GM23338 (cell line): ENCODE results near the gene HNRNPF. TPM values are rescaled to one million over a fixed set of nuclear protein-coding genes. Genes with fewer than 3 reads are reported as not detected.

Experiments
- ATAC-seq: fragments of 200-7000 bp; cut with Tn5 transposase; 3 replicates; pipeline ENCODE4 v1.9.1; 2020
- DNase-seq: peaks from one replicate; pipeline ENCODE4 v3.0.0-alpha.2; 2015; ENCODE audit warnings: low spot score
- H2AFZ ChIP-seq: fragments of 200-600 bp; sonication (generic); 2 replicates; pipeline ENCODE4 v1.8.0; 2016; ENCODE audit warnings: antibody characterized with exemption, mild to moderate bottlenecking, moderate library complexity
- H3F3A ChIP-seq: fragments of 200-600 bp; sonication (generic); replicated peaks from 2 replicates; pipeline ENCODE4 v1.8.0; 2017; ENCODE audit warnings: antibody characterized with exemption, mixed run types, low read depth
- H3K27ac ChIP-seq: fragments of 200-600 bp; sonication (generic); 2 replicates; pipeline ENCODE4 v1.6.1; 2016; ENCODE audit warnings: low read depth
- H3K27me3 ChIP-seq: fragments of 200-600 bp; sonication (generic); 2 replicates; pipeline ENCODE4 v1.8.0; 2016; ENCODE audit warnings: mild to moderate bottlenecking, mixed run types, moderate library complexity; ENCODE audit not compliant: insufficient read depth
- H3K36me3 ChIP-seq: fragments of 200-600 bp; sonication (generic); 2 replicates; pipeline ENCODE4 v1.8.0; 2016; ENCODE audit warnings: mild to moderate bottlenecking; ENCODE audit not compliant: insufficient read depth
- H3K4me1 ChIP-seq: fragments of 200-600 bp; sonication (generic); 2 replicates; pipeline ENCODE4 v1.8.0; 2016; ENCODE audit warnings: mild to moderate bottlenecking, moderate library complexity; ENCODE audit not compliant: insufficient read depth
- H3K4me2 ChIP-seq: fragments of 200-600 bp; sonication (generic); 2 replicates; pipeline ENCODE4 v1.7.1; 2017; ENCODE audit warnings: mixed run types
- H3K4me3 ChIP-seq: fragments of 200-600 bp; sonication (generic); 2 replicates; pipeline ENCODE4 v1.6.1; 2016; ENCODE audit warnings: mixed run types
- H3K79me2 ChIP-seq: fragments of 200-600 bp; sonication (generic); replicated peaks from 2 replicates; pipeline ENCODE4 v1.8.0; 2017; ENCODE audit warnings: mild to moderate bottlenecking; ENCODE audit not compliant: insufficient read depth
- H3K9me2 ChIP-seq: fragments of 200-600 bp; sonication (generic); 2 replicates; pipeline ENCODE4 v1.8.0; 2017; ENCODE audit not compliant: insufficient read depth
- H4K20me1 ChIP-seq: fragments of 200-600 bp; sonication (generic); replicated peaks from 2 replicates; pipeline ENCODE4 v1.8.0; 2017; ENCODE audit warnings: mild to moderate bottlenecking; ENCODE audit not compliant: insufficient read depth
- H3K27ac Mint-ChIP-seq: 2 replicates; pipeline ENCODE4 v1.8.0; 2020; ENCODE audit warnings: inconsistent platforms, mild to moderate bottlenecking, moderate library complexity, mixed read lengths
- H3K27me3 Mint-ChIP-seq: 3 replicates; pipeline ENCODE4 v1.8.0; 2022; ENCODE audit warnings: low read depth, mild to moderate bottlenecking, moderate library complexity, mixed read lengths, inconsistent platforms; ENCODE audit not compliant: insufficient read depth, poor library complexity
- H3K36me3 Mint-ChIP-seq: 3 replicates; pipeline ENCODE4 v1.8.0; 2021; ENCODE audit warnings: low read depth, mild to moderate bottlenecking, inconsistent platforms, moderate library complexity, mixed read lengths
- H3K4me1 Mint-ChIP-seq: 3 replicates; pipeline ENCODE4 v1.8.0; 2020; ENCODE audit warnings: mild to moderate bottlenecking, inconsistent platforms, mixed read lengths
- H3K4me3 Mint-ChIP-seq: 3 replicates; pipeline ENCODE4 v1.8.0; 2021; ENCODE audit warnings: moderate library complexity, mild to moderate bottlenecking, inconsistent platforms, mixed read lengths
- H3K9me3 Mint-ChIP-seq: 3 replicates; pipeline ENCODE4 v1.8.0; 2020; ENCODE audit warnings: moderate library complexity, mild to moderate bottlenecking, inconsistent platforms, mixed read lengths
- CREB1 ChIP-seq: fragments of 250-450 bp; sonication (Bioruptor Pico); IDR thresholded peaks from 2 replicates; pipeline ENCODE4 v1.5.0; 2020; ENCODE audit warnings: low read depth, mild to moderate bottlenecking, moderate library complexity
- EZH2 ChIP-seq: fragments of 200-600 bp; sonication (generic); IDR thresholded peaks from one replicate; pipeline ENCODE4 v1.8.0; 2017; ENCODE audit warnings: antibody characterized with exemption, mild to moderate bottlenecking, low read depth; ENCODE audit not compliant: unreplicated experiment
- EZH2phosphoT487 ChIP-seq: fragments of 200-600 bp; sonication (generic); IDR thresholded peaks from one replicate; pipeline ENCODE4 v1.8.1; 2018; ENCODE audit warnings: antibody characterized with exemption; ENCODE audit not compliant: unreplicated experiment
- JUNB ChIP-seq: IDR thresholded peaks from one replicate; pipeline ENCODE4 v1.6.1; 2016; ENCODE audit warnings: antibody characterized with exemption; ENCODE audit not compliant: unreplicated experiment
- NANOG ChIP-seq: IDR thresholded peaks from 2 replicates; pipeline ENCODE4 v1.6.1; 2016; ENCODE audit warnings: antibody characterized with exemption, borderline replicate concordance
- POLR2AphosphoS5 ChIP-seq: IDR thresholded peaks from 2 replicates; pipeline ENCODE4 v1.6.1; 2016; ENCODE audit warnings: antibody characterized with exemption, low read depth
- STAT1 ChIP-seq: IDR thresholded peaks from one replicate; pipeline ENCODE4 v1.6.1; 2016; ENCODE audit warnings: antibody characterized with exemption; ENCODE audit not compliant: unreplicated experiment
- ZNF114 ChIP-seq: fragments of 250-450 bp; sonication (Bioruptor Pico); IDR thresholded peaks from 2 replicates; pipeline ENCODE4 v1.5.0; 2020; ENCODE audit warnings: mild to moderate bottlenecking, moderate library complexity
- polyA plus RNA-seq: library from polyadenylated mRNA; unstranded; fragments of >200 nt; fragmentation: Nextera tagmentation; extraction: Ambion mirVana; gene quantifications from 2 replicates; pipeline ENCODE4 v1.2.1, GENCODE V29; 2016
- total RNA-seq: library from RNA; depleted of rRNA; stranded (reverse); fragments of >200 nt; shearing (Covaris generic); gene quantifications from 2 replicates; pipeline ENCODE4 v1.2.3, GENCODE V29; 2014
- TF ChIP-seq, protein P1 (sequence below): IDR thresholded peaks from 2 replicates; pipeline ENCODE4 v1.6.1; 2016; ENCODE audit warnings: antibody characterized with exemption
- TF ChIP-seq, protein P2 (sequence below): IDR thresholded peaks from one replicate; pipeline ENCODE4 v1.6.1; 2018; ENCODE audit warnings: antibody characterized with exemption; ENCODE audit not compliant: unreplicated experiment
- TF ChIP-seq, protein P3 (sequence below): fragments of 250-450 bp; sonication (Bioruptor Pico); IDR thresholded peaks from 2 replicates; pipeline ENCODE4 v1.5.0; 2020; ENCODE audit warnings: mild to moderate bottlenecking, moderate library complexity

The HNRNPF gene
- total and polyA plus RNA-seq, 2 experiments from 2014 or later, result 210 to 378 TPM

DNA sequence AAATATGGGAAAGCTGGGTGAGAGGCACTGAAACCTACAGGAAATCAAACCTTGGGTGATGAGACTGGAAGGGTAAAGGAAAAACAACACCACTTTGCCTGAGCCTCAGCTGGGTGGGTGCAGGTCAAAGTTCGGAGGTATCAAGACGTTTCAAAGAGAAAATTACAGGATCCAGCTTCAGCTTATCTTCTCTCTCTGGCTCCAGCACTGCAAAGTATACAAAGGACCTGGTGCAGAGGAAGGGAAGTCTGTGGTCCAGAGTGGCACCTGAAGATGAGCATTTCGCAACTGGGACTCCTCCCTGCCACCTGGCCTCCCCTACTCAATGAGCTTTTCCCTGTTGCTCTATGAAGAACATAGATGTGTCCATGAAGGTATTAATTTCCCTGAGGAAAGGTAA is 44.0 kb downstream of the HNRNPF start:
- Mint-ChIP-seq H3K4me1 (peaks cover 9% of the 10 kb centered on the region), H3K9me3 (no peaks in the 10 kb centered on the region; the same call in 1 of the 3 replicates), H3K27ac (no peak overlapping the region), H3K4me3 (no peak overlapping the region), H3K36me3 (no peaks in the 10 kb centered on the region), H3K27me3 (peaks cover 22% of the 10 kb centered on the region)
- Histone ChIP-seq H3K36me3 (no peaks in the 10 kb centered on the region), H3K4me1 (no peaks in the 10 kb centered on the region), H3K4me3 (no peak overlapping the region), H3K4me2 (no peak overlapping the region), H3F3A (no peaks in the 10 kb centered on the region), H3K27ac (no peak overlapping the region), H2AFZ (no peak overlapping the region), H3K27me3 (no peaks in the 10 kb centered on the region), H4K20me1 (no peaks in the 10 kb centered on the region), H3K79me2 (no peaks in the 10 kb centered on the region), H3K9me2 (no peaks in the 10 kb centered on the region)
- no peak for TF ChIP-seq STAT1
- ATAC-seq (no peak), DNase-seq (no peak)

DNA sequence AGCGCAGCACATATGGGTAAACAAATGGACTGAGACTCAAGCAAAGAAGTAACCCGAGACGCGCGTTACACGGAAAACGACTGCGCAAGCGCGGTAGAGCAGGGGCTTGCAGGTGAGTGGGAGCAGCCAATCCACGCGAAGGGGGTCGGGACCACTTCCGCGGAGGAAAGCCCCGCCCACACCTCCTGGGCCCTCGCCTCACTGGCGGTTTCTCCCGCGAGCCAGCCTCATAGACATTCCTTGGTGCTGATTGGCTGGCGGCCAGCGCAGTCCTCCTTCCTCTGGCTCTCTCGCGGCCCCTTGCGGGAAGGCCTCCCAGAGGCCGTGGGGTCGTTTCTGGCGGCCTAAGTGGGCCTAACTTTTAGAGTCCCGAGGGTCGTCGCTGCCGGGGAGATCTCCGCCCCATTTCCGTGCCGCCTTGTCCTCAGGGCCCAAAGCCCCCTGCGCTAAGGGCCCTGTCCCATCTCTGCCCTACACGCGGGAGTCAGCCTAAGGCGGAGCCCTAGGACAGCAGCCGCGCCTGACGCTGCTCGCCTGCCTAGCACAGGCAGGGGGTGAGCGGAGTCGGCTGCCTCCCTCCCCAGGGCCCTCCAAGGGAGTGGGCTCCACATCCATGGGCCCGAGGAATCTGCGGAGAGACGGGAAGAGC is 46.7 kb downstream of the HNRNPF start:
- ATAC-seq (peak; percentile 95), DNase-seq (peak; percentile 97)
- Histone ChIP-seq H2AFZ (peak overlapping the region; percentile 90), H3F3A (no peaks in the 10 kb centered on the region), H3K27ac (no peak overlapping the region), H3K4me1 (no peaks in the 10 kb centered on the region), H3K4me3 (peak overlapping the region; percentile 73), H3K9me2 (no peaks in the 10 kb centered on the region), H3K27me3 (no peaks in the 10 kb centered on the region), H3K36me3 (no peaks in the 10 kb centered on the region), H4K20me1 (no peaks in the 10 kb centered on the region), H3K79me2 (no peaks in the 10 kb centered on the region), H3K4me2 (peak overlapping the region; percentile 85)
- peaks cover 21% of the 10 kb centered on the region for H3K27me3 Mint-ChIP-seq
- H3K9me3 Mint-ChIP-seq, result no peaks in the 10 kb centered on the region; the same call in 1 of the 3 replicates
- peak overlapping the region; percentile 87 for H3K4me3 Mint-ChIP-seq
- H3K36me3 Mint-ChIP-seq, result no peaks in the 10 kb centered on the region
- H3K4me1 Mint-ChIP-seq, result peaks cover 9% of the 10 kb centered on the region
- H3K27ac Mint-ChIP-seq, result peak overlapping the region; percentile 93
- TF ChIP-seq POLR2AphosphoS5 (peak; percentile 84), ZNF114 (CRISPR knock-in tag) (no peak), NANOG (no peak), EZH2phosphoT487 (no peak), EZH2 (no peak), CREB1 (CRISPR knock-in tag) (no peak), STAT1 (no peak), JUNB (no peak)
- TF ChIP-seq, protein P1, sequence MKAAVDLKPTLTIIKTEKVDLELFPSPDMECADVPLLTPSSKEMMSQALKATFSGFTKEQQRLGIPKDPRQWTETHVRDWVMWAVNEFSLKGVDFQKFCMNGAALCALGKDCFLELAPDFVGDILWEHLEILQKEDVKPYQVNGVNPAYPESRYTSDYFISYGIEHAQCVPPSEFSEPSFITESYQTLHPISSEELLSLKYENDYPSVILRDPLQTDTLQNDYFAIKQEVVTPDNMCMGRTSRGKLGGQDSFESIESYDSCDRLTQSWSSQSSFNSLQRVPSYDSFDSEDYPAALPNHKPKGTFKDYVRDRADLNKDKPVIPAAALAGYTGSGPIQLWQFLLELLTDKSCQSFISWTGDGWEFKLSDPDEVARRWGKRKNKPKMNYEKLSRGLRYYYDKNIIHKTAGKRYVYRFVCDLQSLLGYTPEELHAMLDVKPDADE, result no peak
- TF ChIP-seq, protein P2, sequence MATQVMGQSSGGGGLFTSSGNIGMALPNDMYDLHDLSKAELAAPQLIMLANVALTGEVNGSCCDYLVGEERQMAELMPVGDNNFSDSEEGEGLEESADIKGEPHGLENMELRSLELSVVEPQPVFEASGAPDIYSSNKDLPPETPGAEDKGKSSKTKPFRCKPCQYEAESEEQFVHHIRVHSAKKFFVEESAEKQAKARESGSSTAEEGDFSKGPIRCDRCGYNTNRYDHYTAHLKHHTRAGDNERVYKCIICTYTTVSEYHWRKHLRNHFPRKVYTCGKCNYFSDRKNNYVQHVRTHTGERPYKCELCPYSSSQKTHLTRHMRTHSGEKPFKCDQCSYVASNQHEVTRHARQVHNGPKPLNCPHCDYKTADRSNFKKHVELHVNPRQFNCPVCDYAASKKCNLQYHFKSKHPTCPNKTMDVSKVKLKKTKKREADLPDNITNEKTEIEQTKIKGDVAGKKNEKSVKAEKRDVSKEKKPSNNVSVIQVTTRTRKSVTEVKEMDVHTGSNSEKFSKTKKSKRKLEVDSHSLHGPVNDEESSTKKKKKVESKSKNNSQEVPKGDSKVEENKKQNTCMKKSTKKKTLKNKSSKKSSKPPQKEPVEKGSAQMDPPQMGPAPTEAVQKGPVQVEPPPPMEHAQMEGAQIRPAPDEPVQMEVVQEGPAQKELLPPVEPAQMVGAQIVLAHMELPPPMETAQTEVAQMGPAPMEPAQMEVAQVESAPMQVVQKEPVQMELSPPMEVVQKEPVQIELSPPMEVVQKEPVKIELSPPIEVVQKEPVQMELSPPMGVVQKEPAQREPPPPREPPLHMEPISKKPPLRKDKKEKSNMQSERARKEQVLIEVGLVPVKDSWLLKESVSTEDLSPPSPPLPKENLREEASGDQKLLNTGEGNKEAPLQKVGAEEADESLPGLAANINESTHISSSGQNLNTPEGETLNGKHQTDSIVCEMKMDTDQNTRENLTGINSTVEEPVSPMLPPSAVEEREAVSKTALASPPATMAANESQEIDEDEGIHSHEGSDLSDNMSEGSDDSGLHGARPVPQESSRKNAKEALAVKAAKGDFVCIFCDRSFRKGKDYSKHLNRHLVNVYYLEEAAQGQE, result no peak
- TF ChIP-seq, protein P3, sequence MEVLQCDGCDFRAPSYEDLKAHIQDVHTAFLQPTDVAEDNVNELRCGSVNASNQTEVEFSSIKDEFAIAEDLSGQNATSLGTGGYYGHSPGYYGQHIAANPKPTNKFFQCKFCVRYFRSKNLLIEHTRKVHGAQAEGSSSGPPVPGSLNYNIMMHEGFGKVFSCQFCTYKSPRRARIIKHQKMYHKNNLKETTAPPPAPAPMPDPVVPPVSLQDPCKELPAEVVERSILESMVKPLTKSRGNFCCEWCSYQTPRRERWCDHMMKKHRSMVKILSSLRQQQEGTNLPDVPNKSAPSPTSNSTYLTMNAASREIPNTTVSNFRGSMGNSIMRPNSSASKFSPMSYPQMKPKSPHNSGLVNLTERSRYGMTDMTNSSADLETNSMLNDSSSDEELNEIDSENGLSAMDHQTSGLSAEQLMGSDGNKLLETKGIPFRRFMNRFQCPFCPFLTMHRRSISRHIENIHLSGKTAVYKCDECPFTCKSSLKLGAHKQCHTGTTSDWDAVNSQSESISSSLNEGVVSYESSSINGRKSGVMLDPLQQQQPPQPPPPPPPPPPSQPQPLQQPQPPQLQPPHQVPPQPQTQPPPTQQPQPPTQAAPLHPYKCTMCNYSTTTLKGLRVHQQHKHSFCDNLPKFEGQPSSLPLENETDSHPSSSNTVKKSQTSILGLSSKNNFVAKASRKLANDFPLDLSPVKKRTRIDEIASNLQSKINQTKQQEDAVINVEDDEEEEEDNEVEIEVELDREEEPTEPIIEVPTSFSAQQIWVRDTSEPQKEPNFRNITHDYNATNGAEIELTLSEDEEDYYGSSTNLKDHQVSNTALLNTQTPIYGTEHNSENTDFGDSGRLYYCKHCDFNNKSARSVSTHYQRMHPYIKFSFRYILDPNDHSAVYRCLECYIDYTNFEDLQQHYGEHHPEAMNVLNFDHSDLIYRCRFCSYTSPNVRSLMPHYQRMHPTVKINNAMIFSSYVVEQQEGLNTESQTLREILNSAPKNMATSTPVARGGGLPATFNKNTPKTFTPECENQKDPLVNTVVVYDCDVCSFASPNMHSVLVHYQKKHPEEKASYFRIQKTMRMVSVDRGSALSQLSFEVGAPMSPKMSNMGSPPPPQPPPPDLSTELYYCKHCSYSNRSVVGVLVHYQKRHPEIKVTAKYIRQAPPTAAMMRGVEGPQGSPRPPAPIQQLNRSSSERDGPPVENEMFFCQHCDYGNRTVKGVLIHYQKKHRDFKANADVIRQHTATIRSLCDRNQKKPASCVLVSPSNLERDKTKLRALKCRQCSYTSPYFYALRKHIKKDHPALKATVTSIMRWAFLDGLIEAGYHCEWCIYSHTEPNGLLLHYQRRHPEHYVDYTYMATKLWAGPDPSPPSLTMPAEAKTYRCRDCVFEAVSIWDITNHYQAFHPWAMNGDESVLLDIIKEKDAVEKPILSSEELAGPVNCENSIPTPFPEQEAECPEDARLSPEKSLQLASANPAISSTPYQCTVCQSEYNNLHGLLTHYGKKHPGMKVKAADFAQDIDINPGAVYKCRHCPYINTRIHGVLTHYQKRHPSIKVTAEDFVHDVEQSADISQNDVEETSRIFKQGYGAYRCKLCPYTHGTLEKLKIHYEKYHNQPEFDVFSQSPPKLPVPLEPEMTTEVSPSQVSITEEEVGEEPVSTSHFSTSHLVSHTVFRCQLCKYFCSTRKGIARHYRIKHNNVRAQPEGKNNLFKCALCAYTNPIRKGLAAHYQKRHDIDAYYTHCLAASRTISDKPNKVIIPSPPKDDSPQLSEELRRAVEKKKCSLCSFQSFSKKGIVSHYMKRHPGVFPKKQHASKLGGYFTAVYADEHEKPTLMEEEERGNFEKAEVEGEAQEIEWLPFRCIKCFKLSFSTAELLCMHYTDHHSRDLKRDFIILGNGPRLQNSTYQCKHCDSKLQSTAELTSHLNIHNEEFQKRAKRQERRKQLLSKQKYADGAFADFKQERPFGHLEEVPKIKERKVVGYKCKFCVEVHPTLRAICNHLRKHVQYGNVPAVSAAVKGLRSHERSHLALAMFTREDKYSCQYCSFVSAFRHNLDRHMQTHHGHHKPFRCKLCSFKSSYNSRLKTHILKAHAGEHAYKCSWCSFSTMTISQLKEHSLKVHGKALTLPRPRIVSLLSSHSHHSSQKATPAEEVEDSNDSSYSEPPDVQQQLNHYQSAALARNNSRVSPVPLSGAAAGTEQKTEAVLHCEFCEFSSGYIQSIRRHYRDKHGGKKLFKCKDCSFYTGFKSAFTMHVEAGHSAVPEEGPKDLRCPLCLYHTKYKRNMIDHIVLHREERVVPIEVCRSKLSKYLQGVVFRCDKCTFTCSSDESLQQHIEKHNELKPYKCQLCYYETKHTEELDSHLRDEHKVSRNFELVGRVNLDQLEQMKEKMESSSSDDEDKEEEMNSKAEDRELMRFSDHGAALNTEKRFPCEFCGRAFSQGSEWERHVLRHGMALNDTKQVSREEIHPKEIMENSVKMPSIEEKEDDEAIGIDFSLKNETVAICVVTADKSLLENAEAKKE, result no peak
